ENCODE data around the gene STRA8.

Gene STRA8

GRCh38 chr7:135233570-135233969 is at the start of gene STRA8:
Gene STRA8, plus strand, starts transcription at chr7:135233838. Its CDS starts 6,687 bp downstream, at chr7:135240525.
- DNase-seq = no peak

- DNase-seq = no peak
These were observed 49.3 kb upstream of the STRA8 start for GRCh38 chr7:135184254-135184841.

- DNase-seq = no peak
These were observed 48.0 kb upstream of the STRA8 start for GRCh38 chr7:135185471-135186260.

GRCh38 chr7:135186261-135186540 is 47.4 kb upstream of the STRA8 start:
- DNase-seq = no peak

GRCh38 chr7:135186841-135187253 is 46.8 kb upstream of the STRA8 start:
- no peak for DNase-seq

GRCh38 chr7:135188298-135188984 is 45.2 kb upstream of the STRA8 start:
- DNase-seq = no peak

- no peak for DNase-seq
These were observed 44.4 kb upstream of the STRA8 start for GRCh38 chr7:135189221-135189662.

- no peak for DNase-seq
These were observed 43.7 kb upstream of the STRA8 start for GRCh38 chr7:135189961-135190360.

- no peak for DNase-seq
These were observed 42.9 kb upstream of the STRA8 start for GRCh38 chr7:135190703-135191102.

GRCh38 chr7:135192914-135193536 is 40.6 kb upstream of the STRA8 start:
- no peak for DNase-seq

GRCh38 chr7:135193615-135194081 is 40.0 kb upstream of the STRA8 start:
- DNase-seq = no peak

- no peak for DNase-seq
These were observed 39.0 kb upstream of the STRA8 start for GRCh38 chr7:135194494-135195095.

GRCh38 chr7:135195156-135195555 is 38.5 kb upstream of the STRA8 start:
- no peak for DNase-seq

GRCh38 chr7:135195968-135196629 is 37.5 kb upstream of the STRA8 start:
- no peak for DNase-seq

- no peak for DNase-seq
These were observed 36.3 kb upstream of the STRA8 start for GRCh38 chr7:135197343-135197742.

- DNase-seq = no peak
These were observed 35.6 kb upstream of the STRA8 start for GRCh38 chr7:135197906-135198655.

GRCh38 chr7:135199439-135199838 is 34.2 kb upstream of the STRA8 start:
- no peak for DNase-seq

- no peak for DNase-seq
These were observed 32.8 kb upstream of the STRA8 start for GRCh38 chr7:135200821-135201331.

- no peak for DNase-seq
These were observed 32.3 kb upstream of the STRA8 start for GRCh38 chr7:135201350-135201749.

- peak; percentile 49 for DNase-seq
These were observed 29.3 kb upstream of the STRA8 start for GRCh38 chr7:135204341-135204749.

GRCh38 chr7:135204876-135205275 is 28.8 kb upstream of the STRA8 start:
- no peak for DNase-seq

Measured in femur (tissue), 1 donor.